H9 (cell line): Measurements from ENCODE around the gene GGACT. TPM values are rescaled to one million over a fixed set of nuclear protein-coding genes. Genes with fewer than 3 reads are reported as not detected.
A peak's percentile ranks its signal among the peaks of the same experiment; 100 is the strongest.

Source experiments
- DNase-seq: peaks from one replicate; pipeline ENCODE4 v3.0.0-alpha.2; 2017
- H2AFZ ChIP-seq: one replicate; pipeline ENCODE4 v1.6.1; 2013; ENCODE audit warnings: mild to moderate bottlenecking, low read length, control low read depth, moderate library complexity
- H2AK5ac ChIP-seq: 2 replicates; pipeline ENCODE4 v1.6.1; 2013; ENCODE audit warnings: low read length, control low read depth, mixed read lengths; ENCODE audit not compliant: insufficient read length
- H2BK120ac ChIP-seq: one replicate; pipeline ENCODE4 v1.6.1; 2013; ENCODE audit warnings: low read depth, mild to moderate bottlenecking, low read length, control low read depth, inconsistent platforms; ENCODE audit not compliant: poor library complexity, severe bottlenecking
- H2BK12ac ChIP-seq: 2 replicates; pipeline ENCODE4 v1.6.1; 2013; ENCODE audit warnings: low read length, control low read depth, mixed read lengths, low read depth; ENCODE audit not compliant: insufficient read length
- H2BK15ac ChIP-seq: 2 replicates; pipeline ENCODE4 v1.6.1; 2013; ENCODE audit warnings: low read depth, low read length, control low read depth
- H2BK20ac ChIP-seq: one replicate; pipeline ENCODE4 v1.6.1; 2013; ENCODE audit warnings: low read depth, mild to moderate bottlenecking, low read length, control low read depth, inconsistent platforms; ENCODE audit not compliant: poor library complexity, severe bottlenecking
- H2BK5ac ChIP-seq: 2 replicates; pipeline ENCODE4 v1.6.1; 2013; ENCODE audit warnings: low read length, control low read depth, mixed read lengths; ENCODE audit not compliant: insufficient read length
- H3K14ac ChIP-seq: 2 replicates; pipeline ENCODE4 v1.6.1; 2013; ENCODE audit warnings: low read length, control low read depth; ENCODE audit not compliant: insufficient read depth
- H3K18ac ChIP-seq: 2 replicates; pipeline ENCODE4 v1.6.1; 2013; ENCODE audit warnings: low read depth, mild to moderate bottlenecking, mixed read lengths, low read length, control low read depth; ENCODE audit not compliant: insufficient read length
- H3K23ac ChIP-seq: 2 replicates; pipeline ENCODE4 v1.6.1; 2013; ENCODE audit warnings: low read length, control low read depth, mixed read lengths, low read depth; ENCODE audit not compliant: insufficient read length
- H3K23me2 ChIP-seq: 2 replicates; pipeline ENCODE4 v1.6.1; 2013; ENCODE audit warnings: low read depth, mild to moderate bottlenecking, mixed read lengths, low read length, control low read depth; ENCODE audit not compliant: insufficient read length, poor library complexity, severe bottlenecking
- H3K27ac ChIP-seq: 2 replicates; pipeline ENCODE4 v1.5.1; 2013; ENCODE audit warnings: low read length, control low read depth, mixed read lengths, low read depth; ENCODE audit not compliant: insufficient read length
- H3K27me3 ChIP-seq: 2 replicates; pipeline ENCODE4 v1.6.1; 2013; ENCODE audit warnings: low read length, control low read depth, inconsistent platforms; ENCODE audit not compliant: insufficient read depth
- H3K4ac ChIP-seq: 2 replicates; pipeline ENCODE4 v1.6.1; 2013; ENCODE audit warnings: low read depth, mild to moderate bottlenecking, control low read depth, inconsistent platforms, low read length, moderate library complexity
- H3K4me1 ChIP-seq: 2 replicates; pipeline ENCODE4 v1.6.1; 2013; ENCODE audit warnings: low read length, control low read depth, inconsistent platforms; ENCODE audit not compliant: insufficient read depth
- H3K4me2 ChIP-seq: 2 replicates; pipeline ENCODE4 v1.6.1; 2013; ENCODE audit warnings: low read length, control low read depth, mixed read lengths; ENCODE audit not compliant: insufficient read length, insufficient read depth
- H3K56ac ChIP-seq: 2 replicates; pipeline ENCODE4 v1.6.1; 2013; ENCODE audit warnings: low read depth, mild to moderate bottlenecking, mixed read lengths, low read length, control low read depth; ENCODE audit not compliant: insufficient read length
- H3K79me1 ChIP-seq: 2 replicates; pipeline ENCODE4 v1.6.1; 2013; ENCODE audit warnings: low read depth, mild to moderate bottlenecking, moderate library complexity, low read length, control low read depth, inconsistent platforms; ENCODE audit not compliant: insufficient read depth, poor library complexity, severe bottlenecking
- H3K79me2 ChIP-seq: 2 replicates; pipeline ENCODE4 v1.6.1; 2013; ENCODE audit warnings: low read length, control low read depth, inconsistent platforms; ENCODE audit not compliant: insufficient read depth
- H3K9ac ChIP-seq: 2 replicates; pipeline ENCODE4 v1.6.1; 2013; ENCODE audit warnings: low read length, control low read depth, mixed read lengths; ENCODE audit not compliant: insufficient read length; ENCODE audit errors: extremely low read depth
- H3K9me3 ChIP-seq: one replicate; pipeline ENCODE4 v1.6.1; 2013; ENCODE audit warnings: low read depth, low read length, inconsistent platforms; ENCODE audit not compliant: control insufficient read depth
- H3T11ph ChIP-seq: one replicate; pipeline ENCODE4 v1.6.1; 2013; ENCODE audit warnings: mild to moderate bottlenecking, low read length, control low read depth, inconsistent platforms
- H4K20me1 ChIP-seq: one replicate; pipeline ENCODE4 v1.6.1; 2013; ENCODE audit not compliant: control insufficient read depth, insufficient read length, insufficient read depth
- H4K5ac ChIP-seq: 2 replicates; pipeline ENCODE4 v1.6.1; 2013; ENCODE audit warnings: low read depth, mild to moderate bottlenecking, mixed read lengths, low read length, control low read depth; ENCODE audit not compliant: insufficient read length
- H4K8ac ChIP-seq: replicated peaks from 2 replicates; pipeline ENCODE4 v1.6.1; 2013; ENCODE audit warnings: low read length, control low read depth, mixed read lengths, low read depth; ENCODE audit not compliant: insufficient read length
- H4K91ac ChIP-seq: 2 replicates; pipeline ENCODE4 v1.6.1; 2013; ENCODE audit warnings: low read depth, mild to moderate bottlenecking, moderate library complexity, mixed read lengths, low read length, control low read depth; ENCODE audit not compliant: insufficient read length
- H3K27ac Mint-ChIP-seq, 3 experiments: 2 replicates in 2 of 3; 3 replicates in 1 of 3; pipeline ENCODE4 v1.8.0; 2020 to 2021; ENCODE audit warnings: mixed read lengths in 3 of 3, mild to moderate bottlenecking in 1 of 3, moderate library complexity in 1 of 3
- H3K27me3 Mint-ChIP-seq: 2 replicates; pipeline ENCODE4 v1.8.0; 2021; ENCODE audit warnings: low read depth, mild to moderate bottlenecking, moderate library complexity, mixed read lengths
- H3K36me3 Mint-ChIP-seq, 3 experiments: 2 replicates in 2 of 3; 3 replicates in 1 of 3; pipeline ENCODE4 v1.8.0; 2020 to 2021; ENCODE audit warnings: low read depth in 3 of 3, mixed read lengths in 3 of 3; ENCODE audit not compliant: insufficient read depth in 1 of 3
- H3K4me1 Mint-ChIP-seq, 2 experiments: 2 replicates each; pipeline ENCODE4 v1.8.0; 2020; ENCODE audit warnings: mixed read lengths in 2 of 2
- H3K4me3 Mint-ChIP-seq, 2 experiments: 2 replicates in 1 of 2; 3 replicates in 1 of 2; pipeline ENCODE4 v1.8.0; 2020 to 2021; ENCODE audit warnings: mild to moderate bottlenecking in 2 of 2, mixed read lengths in 2 of 2, moderate library complexity in 1 of 2
- H3K9me3 Mint-ChIP-seq, 2 experiments: 2 replicates in 1 of 2; 3 replicates in 1 of 2; pipeline ENCODE4 v1.8.0; 2020; ENCODE audit warnings: mild to moderate bottlenecking in 2 of 2, mixed read lengths in 2 of 2, moderate library complexity in 1 of 2
- WGBS: extraction: QIAGEN DNeasy Blood & Tissue Kit; methylation state at CpG from one replicate; pipeline ENCODE4 v1.1.7; 2013; ENCODE audit warnings: missing lambda C conversion rate, low lambda C conversion rate, mixed read lengths; ENCODE audit not compliant: insufficient read length; ENCODE audit errors: extremely low coverage; 5-methylcytosine and 5-hydroxymethylcytosine counted together
- total RNA-seq: library from RNA; stranded (reverse); gene quantifications from 2 replicates; pipeline ENCODE4 v1.2.1, GENCODE V29; 2021
- TF ChIP-seq, protein P1 (sequence below): fragments of 200-600 bp; sonication (generic); conservative IDR thresholded peaks from 3 replicates; pipeline ENCODE4 v1.8.0; 2021; ENCODE audit warnings: antibody characterized with exemption, mild to moderate bottlenecking

The GGACT gene
- total RNA-seq, 1 experiment from 2014 or later, result 1.3 TPM

DNA sequence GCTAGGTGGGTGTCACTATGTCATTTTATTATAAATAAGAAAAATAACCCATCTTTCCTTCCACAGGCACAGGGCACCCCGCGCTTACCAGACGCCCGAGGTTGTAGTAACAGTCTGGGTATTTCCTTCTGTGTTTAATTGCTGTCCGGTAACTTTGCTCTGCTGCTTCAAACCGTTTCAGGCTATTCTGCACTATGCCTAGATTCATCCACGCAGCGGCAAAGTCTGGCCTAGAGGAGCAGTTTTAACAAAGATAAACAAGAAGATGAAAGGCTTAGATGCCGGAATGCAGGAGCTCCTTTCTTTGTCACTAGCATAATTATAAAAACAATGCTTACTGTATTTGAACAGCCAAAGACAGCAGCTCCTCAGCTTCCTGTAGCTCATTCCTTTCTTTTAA, 36.9 kb upstream of the GGACT start:
- WGBS, result no CpG with 5 or more reads among the region's 9 CpGs

More for the DNA sequence above, 36.9 kb upstream of the GGACT start:
- H2BK120ac ChIP-seq, result no peak overlapping the region
- no peak overlapping the region for H4K91ac ChIP-seq
- H2BK12ac ChIP-seq, result no peak overlapping the region
- H3K27ac Mint-ChIP-seq, result peak overlapping the region in 2 of 3 experiments; percentile 50 to 83; a peak in 1 of 7 replicates
- H3K18ac ChIP-seq, result no peak overlapping the region
- H3K23ac ChIP-seq, result no peak overlapping the region
- no peak overlapping the region for H3K4me3 Mint-ChIP-seq
- H3K27me3 Mint-ChIP-seq, result no peaks in the 10 kb centered on the region
- no peak overlapping the region for H3K27ac ChIP-seq
- H3K56ac ChIP-seq, result no peak overlapping the region
- peaks cover 66 to 82% (median 71%) of the 10 kb centered on the region in 3 experiments for H3K36me3 Mint-ChIP-seq
- H2BK20ac ChIP-seq, result no peak overlapping the region
- H3K14ac ChIP-seq, result no peak overlapping the region
- no peak overlapping the region for H4K5ac ChIP-seq
- no peak overlapping the region for H3K4ac ChIP-seq
- no peaks in the 10 kb centered on the region for H3K79me1 ChIP-seq
- H2BK5ac ChIP-seq, result no peak overlapping the region
- H3K23me2 ChIP-seq, result no peaks in the 10 kb centered on the region
- H3K79me2 ChIP-seq, result no peaks in the 10 kb centered on the region
- H3T11ph ChIP-seq, result no peak overlapping the region
- H3K9ac ChIP-seq, result no peak overlapping the region
- DNase-seq, result no peak
- H3K27me3 ChIP-seq, result no peaks in the 10 kb centered on the region
- TF ChIP-seq, protein P1, sequence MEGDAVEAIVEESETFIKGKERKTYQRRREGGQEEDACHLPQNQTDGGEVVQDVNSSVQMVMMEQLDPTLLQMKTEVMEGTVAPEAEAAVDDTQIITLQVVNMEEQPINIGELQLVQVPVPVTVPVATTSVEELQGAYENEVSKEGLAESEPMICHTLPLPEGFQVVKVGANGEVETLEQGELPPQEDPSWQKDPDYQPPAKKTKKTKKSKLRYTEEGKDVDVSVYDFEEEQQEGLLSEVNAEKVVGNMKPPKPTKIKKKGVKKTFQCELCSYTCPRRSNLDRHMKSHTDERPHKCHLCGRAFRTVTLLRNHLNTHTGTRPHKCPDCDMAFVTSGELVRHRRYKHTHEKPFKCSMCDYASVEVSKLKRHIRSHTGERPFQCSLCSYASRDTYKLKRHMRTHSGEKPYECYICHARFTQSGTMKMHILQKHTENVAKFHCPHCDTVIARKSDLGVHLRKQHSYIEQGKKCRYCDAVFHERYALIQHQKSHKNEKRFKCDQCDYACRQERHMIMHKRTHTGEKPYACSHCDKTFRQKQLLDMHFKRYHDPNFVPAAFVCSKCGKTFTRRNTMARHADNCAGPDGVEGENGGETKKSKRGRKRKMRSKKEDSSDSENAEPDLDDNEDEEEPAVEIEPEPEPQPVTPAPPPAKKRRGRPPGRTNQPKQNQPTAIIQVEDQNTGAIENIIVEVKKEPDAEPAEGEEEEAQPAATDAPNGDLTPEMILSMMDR, result no peak
- peaks cover 2 to 5% of the 10 kb centered on the region in 2 experiments; a peak in 4 of 5 replicates for H3K9me3 Mint-ChIP-seq
- no peak overlapping the region for H4K8ac ChIP-seq
- H2AK5ac ChIP-seq, result no peak overlapping the region
- H3K4me1 ChIP-seq, result peaks cover 2% of the 10 kb centered on the region; the same call in 1 of the 2 replicates
- no peak overlapping the region for H2AFZ ChIP-seq
- no peak overlapping the region for H2BK15ac ChIP-seq
- H3K4me1 Mint-ChIP-seq, result peaks cover 15 to 18% of the 10 kb centered on the region in 2 experiments
- no peaks in the 10 kb centered on the region for H3K9me3 ChIP-seq
- no peaks in the 10 kb centered on the region for H4K20me1 ChIP-seq
- no peak overlapping the region for H3K4me2 ChIP-seq
